Stimulated activated CD4-positive, alpha-beta T cell treated with anti-CD3 and anti-CD28 coated beads, Interleukin-1b, Interleukin-23, amount 100 ng/mL, for 48 hours (primary cell): ENCODE results near the gene CCDC71.

Experiments
- DNase-seq: peaks from one replicate; pipeline ENCODE4 v3.0.0-alpha.2; 2020

CCDC71 gene

DNA sequence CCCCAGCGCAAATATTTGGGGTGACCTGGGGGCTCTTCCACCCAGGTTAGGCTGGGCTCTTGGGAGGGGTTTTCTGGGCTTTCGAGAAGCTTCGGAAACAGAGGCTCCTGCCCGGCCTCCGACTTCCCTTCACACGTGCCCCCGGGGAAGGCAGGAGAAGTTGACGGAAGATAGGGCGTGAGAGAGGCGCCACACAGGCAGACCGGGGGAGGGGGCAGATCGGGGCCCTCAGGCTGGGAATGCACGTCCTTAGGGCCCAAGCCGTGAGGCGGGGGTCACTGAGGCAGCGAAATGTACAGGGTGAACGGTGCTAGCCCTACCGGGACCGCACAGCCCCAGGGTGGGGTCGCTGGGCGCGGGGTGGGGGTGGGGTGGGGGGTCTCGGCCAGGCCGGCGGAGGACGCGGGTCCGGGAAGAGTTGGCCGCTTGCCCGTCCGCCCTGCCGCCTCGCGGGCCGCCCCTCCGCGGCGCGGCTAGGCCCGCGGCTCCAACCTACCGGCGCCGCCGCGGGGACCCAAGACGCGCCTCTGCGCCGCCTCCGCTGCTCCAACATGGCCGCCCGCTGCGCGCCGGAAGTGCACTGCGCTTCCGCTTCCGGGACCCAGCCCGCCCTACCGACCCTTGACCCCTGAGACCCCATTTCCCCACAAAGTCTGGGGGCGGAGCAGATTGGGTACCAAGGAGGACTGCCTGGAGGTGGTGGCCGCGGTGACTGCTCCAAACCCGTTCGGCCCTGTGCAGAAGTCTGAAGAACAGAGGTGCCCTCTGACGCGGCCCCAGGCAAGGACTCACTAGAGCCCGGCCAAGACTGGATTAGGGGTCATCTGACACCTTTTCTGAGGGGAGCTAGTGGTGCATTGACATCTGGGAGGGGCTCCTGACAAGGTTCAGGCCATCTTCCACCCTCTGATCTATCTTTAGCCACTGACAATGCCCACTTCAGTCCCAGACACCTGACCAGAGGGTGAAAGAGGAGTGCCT, at the start of gene CCDC71:
CCDC71 (minus strand) TSS at position 561 of the 981 bp plus-strand sequence. CDS start 2,123 bp downstream, outside the sequence.
- DNase-seq, result peak; percentile 80

DNA sequence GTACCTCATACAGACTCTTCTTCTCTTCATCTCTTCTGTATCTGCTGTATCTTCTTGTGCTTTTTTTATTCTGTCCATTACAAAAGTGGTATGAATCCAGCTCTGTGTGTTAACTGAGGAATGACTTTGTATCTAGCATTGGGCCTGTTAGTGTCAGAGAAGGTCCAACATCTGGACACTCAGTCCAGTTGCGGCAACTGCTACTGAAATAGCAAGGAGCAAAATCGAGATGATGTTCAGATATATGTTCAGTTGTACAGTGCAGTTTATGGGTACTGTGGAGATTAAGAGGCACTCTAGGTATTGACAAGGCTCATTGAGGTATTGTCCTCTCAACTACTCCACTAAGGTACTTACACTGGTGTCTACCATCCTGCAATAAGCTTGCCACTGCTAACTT, 47.9 kb upstream of the CCDC71 start:
- DNase-seq, result no peak

DNA sequence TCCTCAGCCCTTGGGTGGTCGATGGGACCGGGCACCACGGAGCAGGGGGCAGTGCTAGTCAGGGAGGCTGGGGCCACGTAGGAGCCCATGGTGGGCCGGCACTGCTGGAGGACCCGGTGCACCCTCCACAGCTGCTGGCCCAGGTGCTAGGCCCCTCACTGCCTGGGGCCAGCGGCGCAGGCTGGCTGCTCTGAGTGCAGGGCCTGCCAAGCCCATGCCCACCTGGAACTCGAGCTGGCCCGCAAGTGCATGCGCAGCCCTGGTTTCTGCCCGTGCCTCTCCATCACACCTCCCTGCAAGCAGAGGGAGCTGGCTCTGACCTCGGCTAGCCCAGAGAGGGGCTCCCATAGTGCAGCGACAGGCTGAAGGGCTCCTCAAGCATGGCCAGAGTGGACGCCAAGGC, 47.4 kb upstream of the CCDC71 start:
- no peak for DNase-seq

DNA sequence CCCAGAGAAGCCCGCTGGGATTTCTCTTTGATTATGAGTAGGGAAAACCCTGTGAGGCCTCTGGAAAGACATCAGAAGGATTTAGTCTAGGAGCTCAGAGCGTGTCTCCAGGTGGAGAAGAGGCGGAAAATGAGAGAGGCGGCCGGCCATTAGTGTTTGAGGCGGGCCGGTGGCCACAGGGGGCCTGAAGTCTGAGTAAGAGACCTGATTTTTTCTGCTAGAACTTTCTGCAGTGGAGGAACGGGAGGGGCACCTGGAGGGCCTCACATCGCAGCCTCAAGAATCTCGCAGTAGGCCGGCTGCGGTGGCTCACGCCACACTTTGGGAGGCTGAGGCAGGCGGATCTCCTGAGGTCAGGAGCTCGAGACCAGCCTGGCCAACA, 33.8 kb upstream of the CCDC71 start:
- no peak for DNase-seq

DNA sequence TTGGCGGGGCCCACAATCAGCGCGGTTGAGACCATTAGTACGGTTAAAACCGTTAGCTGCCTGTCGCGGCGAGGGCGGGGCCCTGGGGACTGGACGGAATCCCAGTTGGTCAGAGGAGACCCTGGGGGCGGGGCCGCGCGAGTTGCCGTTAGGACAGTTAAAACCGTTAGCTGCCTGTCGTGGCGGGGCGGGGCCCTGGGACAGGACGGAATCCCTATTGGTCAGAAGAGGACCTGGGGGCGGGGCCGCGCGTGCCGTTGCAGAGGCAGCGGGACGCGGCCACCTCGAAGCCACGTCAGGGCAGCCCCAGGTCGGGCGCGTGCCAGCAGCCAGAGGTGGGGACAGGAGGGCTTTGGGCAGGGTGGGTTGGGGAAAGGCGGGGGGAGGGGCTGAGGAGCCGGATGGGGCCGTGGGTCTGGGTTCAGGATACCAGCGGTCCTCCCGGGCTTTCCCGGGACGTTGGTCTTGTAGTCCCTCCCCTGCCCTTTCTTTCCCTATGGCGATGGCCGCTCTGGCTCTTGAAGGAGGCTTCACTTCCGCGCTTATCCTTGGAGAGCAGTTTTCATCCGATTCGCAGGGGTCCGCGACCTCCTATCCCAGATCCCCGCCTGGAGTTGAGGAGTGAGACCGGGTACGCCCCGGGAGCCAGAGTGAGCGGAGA, 33.2 kb upstream of the CCDC71 start:
- DNase-seq, result peak; percentile 19

DNA sequence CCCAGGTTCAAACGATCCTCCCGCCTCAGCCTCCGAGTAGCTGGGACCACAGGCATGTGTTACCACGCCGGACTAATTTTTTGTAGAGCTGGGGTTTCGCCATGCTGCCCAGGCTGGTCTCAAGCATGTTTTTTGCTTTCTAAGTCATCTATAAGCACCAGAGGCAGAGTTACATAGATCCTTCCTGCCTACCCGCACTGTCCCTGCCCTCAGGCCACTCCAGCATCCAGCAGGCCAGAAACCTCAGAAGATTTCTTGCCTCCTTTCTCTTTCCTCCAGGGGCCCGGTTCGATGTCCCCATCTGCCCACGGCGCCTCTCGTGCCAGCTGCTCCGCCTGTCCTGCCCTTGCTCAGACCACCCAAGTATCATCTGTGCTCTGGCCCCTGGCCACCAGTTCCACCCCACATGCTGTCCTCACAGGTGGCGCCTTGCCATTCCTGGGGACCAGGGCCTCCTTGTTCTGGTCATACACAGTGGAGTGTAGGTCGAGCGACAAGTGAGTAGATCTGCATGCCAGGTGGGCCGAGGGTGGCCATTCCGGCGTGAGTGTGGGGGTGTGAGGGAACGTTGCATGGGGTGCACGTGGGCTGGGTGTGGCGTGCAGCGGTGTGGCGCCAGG, 32.6 kb upstream of the CCDC71 start:
- DNase-seq, result no peak

DNA sequence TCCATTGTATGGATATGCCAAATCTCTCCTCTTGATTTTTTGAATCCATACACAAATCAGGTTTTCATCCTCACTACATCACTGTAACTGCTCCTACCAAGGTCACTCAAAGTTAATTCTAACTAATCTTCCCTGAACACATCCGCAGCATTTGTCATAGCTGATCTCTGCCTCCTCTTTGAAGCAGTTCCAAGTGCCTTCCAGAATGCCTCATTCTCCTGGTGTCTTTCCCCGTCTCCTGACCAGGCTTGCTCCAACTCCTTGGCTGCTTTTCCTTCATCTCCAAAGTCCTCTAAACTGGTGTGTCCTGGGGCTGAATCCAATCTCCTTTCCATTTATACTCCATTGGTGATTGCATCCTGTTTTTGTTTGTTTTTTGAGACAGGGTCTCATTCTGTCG, 32.0 kb upstream of the CCDC71 start:
- DNase-seq, result no peak

DNA sequence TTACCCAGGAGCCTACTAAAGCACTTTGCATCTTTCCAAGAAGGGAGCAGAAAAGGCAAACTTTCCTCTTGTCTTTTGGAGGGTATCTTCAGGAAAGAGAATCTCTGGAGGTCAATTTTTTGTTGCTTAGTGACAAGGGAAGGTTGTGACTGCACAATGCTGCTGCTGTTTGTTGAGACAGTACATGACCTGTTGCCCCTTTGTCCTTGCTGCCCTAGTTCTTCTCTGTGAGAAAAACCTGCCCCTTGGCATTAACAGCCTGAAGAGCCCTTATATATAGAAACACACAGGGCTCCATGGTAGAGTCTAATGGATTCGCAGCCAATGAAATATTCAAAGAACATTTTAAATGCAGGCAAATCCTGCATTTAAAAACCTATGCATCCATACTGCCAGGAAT, 25.6 kb upstream of the CCDC71 start:
- no peak for DNase-seq

DNA sequence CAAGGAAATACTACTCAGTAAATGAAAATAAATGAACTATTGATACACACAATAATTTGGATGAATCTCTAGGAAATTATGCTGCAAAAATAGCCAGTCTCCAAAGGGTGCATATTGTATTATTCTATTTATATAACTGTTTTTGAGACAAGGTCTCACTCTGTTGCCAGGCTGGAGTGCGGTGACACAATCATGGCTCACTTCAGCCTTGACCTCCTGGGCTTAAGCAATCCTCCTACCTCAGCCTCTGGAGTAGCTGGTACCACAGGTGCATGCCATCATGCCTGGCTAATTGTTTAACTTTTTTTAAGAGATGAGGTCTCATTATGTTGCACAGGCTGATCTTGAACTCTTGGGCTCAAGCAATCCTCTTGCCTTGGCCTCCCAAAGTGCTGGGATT, 17.7 kb upstream of the CCDC71 start:
- DNase-seq, result no peak

DNA sequence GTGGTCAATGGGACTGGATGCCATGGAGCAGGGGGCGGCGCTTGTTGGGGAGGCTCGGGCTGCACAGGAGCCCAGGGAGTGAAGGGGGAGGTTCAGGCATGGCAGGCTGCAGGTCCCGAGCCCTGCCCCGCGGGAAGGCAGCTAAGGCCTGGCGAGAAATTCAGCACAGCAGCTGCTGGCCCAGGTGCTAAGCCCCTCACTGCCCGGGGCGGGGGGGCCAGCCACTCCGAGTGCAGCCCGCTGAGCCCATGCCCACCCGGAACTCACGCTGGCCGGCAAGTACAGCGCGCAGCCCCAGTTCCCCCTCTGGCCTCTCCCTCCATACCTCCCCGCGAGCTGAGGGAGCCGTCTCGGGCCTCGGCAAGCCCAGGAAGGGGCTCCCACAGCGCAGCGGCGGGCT, 16.6 kb upstream of the CCDC71 start:
- DNase-seq, result no peak

DNA sequence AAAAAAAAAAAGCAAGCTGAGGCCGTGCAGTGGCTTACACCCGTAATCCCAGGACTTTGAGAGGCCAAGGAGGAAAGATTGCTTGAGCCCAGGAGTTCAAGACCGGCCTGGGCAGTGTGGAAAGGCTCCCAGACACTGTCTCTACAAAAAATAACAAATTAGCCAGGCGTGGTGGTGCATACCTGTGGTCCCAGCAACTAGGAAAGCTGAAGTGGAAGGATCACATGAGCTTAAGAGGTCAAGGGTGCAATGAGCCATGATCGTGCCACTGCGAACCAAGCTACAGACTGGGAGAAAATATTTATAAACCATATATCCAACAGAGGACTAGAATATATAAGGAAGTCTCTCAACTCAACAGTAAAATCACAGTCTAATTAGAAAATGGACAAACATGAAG, 15.2 kb upstream of the CCDC71 start:
- DNase-seq, result no peak

DNA sequence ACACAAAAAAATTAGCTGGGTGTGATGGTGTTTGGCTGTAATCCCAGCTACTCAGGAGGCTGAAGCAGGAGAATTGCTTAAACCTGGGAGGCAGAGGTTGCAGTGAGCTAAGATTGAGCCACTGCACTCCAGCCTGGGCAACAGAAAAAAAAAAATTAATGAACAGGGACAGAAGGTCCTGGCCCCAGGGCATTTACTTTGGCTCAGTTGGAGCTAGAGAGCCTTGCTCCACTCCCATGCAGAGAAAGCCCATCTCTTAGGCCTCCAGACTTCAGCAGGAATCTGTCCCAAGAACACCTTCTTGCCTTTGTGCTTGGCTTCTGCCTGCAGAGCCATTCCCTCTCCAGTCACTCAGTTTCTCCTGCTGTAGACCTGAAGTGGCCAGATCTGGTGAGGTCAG, 14.0 kb upstream of the CCDC71 start:
- DNase-seq, result no peak

DNA sequence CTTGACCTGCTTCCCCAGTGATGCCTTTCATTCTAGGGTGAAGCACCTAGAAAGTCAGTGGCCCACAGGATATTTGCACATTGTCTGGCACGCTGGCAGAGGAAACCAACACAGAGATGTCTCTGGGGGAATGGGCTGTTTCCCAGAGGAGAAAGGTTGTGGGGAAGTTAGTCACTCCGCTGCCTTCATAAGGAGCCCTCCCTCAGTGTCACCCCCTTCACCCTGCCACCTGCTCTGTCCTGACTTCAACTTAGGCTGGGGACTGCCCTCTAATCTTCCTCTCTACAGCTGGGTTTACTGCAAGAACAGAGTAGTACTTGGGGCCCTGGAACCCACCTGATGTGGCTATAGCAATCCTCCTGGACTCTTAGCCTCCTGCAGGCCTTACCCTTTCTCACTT, 10.9 kb upstream of the CCDC71 start:
- DNase-seq, result no peak

DNA sequence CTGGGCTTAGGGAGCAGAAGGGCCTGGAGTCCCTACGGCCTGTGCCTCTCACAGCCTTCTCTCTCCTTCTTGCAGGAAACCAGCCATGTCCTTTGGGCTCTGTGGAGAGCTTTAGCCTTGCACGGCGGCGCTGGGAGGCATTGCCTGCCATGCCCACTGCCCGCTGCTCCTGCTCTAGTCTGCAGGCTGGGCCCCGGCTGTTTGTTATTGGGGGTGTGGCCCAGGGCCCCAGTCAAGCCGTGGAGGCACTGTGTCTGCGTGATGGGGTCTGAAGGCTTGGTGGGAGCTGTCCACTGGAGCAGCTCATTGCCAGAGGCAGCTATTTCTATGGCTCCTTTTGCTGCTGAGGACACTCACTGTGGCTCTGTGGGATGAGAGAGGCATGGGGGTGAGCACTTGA, 9.4 kb upstream of the CCDC71 start:
- no peak for DNase-seq

DNA sequence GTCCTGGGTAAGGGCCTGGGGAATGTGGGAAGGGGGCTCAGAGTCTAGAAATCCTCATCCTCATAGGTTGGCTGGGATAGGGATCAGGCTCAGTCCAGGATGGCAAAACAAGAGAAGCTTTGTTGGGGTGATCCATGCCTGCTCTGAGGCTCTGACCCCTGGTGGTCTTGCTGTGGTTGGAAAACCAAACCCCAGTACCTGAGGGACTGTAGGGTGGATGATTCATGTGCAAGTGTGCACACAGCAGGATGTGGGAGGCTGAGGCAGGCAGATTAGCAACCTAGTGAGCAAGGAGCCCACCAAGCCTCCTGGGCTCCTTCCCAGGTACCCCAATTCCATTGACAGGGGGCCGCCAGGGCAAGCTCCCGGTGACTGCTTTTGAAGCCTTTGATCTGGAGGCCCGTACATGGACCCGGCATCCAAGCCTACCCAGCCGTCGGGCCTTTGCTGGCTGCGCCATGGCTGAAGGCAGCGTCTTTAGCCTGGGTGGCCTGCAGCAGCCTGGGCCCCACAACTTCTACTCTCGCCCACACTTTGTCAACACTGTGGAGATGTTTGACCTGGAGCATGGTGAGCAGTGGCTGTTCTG, 8.4 kb upstream of the CCDC71 start:
- DNase-seq, result no peak

DNA sequence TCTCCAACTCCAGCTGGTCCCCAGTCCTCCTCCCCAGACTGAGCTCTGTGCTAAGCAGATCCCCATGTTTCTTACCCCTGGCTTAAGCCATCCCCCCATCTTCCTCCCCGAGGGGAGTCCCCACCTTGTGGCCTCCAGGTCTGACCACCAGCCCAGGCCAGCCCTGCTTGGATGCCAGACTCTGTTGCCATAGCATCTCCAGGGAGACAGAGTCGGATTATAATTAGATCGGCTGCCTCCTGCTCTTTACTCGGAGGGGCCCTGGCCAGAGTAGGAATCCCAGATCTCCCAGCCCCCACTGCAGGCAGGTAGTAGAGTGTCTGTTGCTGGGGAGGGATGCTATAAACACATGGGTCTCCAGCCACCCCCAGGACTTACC, 7.7 kb upstream of the CCDC71 start:
- DNase-seq, result no peak

DNA sequence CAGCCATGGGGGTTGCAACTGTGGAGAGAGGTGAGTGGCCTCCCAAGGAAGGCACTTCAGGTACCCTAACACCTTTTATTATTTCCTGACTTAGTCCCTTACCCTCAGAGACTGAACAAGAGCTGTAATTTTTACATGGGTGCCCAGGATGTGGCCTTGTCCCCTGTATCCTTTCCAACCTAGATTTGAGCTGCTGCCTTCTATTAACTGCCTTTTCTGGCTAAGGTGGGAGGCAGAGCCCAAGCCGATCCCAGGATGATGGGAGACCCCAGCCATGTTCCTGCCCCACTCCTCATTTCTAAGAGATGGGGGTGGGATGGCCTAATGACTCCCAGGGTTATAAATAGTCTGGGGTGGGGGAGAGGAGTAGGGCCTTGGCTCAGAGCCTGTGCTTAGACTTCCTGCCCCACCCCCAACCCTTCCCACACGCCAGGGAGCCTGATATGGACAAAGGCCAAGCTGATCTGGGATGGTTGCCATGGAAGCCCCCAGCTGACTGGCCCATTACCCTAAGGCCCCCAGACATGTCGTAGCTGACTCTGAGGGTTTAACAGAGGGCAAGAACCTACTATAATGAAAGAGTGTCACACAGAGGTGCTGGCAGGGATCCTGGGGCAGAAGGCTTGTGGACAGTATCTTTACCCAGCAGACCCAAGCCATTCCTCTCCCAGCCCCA, 7.1 kb upstream of the CCDC71 start:
- DNase-seq, result no peak

DNA sequence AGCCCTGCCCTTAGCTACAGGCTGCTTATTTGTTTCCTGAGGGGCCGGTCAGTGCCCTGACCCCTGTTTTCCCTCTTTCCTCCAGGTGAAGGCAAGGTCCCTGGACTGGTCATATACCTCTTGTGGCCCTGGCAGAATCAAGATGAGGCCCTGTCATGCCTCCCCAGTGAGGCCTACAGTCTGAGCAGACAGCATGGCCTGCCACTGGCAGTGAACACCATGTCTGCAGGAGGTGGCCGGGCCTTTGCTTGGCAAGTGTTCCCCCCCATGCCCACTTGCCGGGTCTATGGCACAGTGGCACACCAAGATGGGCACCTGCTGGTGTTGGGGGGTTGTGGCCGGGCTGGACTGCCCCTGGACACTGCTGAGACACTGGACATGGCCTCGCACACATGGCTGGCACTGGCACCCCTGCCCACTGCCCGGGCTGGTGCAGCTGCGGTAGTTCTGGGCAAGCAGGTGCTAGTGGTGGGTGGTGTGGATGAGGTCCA, 6.5 kb upstream of the CCDC71 start:
- DNase-seq, result no peak

DNA sequence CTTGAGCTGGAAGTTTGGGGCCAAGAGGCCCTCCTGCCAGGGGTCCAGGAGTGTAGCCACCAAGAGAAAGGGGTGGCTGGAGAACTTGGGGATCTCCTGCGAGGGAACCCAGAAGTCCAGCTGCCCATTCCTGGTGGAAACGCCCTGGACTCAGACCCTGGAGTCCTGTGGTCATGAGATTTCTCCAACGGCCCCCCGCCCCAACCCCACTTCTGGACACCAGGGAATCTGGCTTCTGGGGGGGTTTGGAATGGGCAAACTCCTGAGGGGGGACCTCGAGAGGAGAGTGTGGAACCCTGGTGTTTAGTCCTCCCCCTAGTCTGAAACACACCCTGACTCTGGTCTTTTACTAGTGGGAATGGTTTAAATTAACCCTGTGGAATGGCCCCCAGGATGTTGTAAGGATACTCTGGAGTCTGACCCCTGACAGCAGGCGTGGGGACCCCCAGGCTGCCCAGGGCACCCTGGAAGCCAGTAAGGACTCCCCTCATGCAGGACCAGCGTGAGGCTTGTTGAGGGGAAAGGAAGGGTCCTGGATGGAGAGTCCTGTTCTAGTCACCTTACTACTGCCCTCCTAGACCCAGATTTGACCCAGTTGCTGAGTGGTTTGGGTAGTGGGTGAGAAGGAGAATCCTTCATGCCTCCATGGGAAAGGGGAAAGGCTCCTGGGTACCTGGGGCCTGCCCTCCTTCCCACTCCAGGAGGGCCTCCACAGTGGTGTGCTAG, 5.8 kb upstream of the CCDC71 start:
- DNase-seq, result no peak

DNA sequence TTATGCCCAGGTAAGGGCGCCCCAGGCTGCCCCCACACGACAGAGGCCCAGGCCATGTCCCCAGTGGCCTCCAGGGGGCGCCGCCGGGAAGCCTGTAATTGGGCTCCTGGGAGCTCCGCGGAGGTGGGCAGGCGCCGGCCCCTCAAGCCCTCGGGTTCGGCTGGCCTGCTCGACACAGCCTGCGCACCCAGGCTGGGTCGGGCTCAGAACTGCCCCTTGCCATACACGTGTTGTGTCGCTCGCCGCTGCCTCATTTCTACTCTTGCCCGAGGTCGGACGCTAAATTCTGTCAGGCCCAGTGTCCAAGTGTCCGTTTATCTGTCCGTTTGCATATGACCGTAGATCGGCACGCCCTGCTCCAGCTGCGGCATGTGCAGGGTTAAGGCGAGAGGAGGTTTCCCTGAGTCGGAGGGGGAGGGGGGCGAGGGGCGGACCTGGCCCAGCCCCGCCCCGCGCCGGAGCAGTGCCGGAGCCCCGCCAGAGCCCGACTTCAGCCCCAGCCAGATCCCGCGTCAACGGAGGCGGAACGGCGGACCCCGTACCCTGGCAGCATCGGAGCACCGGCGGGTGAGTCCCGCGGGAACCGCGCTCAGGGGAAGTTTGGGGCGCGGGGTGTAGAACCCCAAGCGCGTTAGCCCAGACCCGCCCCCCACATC, 5.1 kb upstream of the CCDC71 start, which contains the start of gene KLHDC8B:
KLHDC8B (plus strand) TSS at position 480 of the 656 bp plus-strand sequence. CDS start 1,172 bp downstream, outside the sequence.
- peak; percentile 82 for DNase-seq

DNA sequence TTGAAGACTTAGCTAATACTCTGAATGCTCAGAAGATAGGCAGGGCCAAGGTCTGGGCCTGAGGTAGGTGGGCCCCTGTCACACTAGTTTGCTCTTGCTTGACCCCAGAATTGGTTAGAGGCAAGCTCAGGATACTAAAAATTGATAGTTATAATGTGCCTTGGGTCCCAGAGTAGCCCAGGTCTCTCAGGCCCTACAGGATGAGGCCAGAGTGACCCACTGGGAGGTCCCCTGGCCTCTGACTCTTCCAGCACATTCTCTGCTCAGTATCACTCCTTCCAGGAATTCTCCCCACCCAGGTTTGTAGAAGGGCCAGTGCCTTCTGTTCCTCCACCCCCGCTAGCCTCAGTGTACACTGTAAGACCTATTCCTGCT, 4.6 kb upstream of the CCDC71 start:
- no peak for DNase-seq
